MM.1S (cell line): ENCODE measurements around the gene DHRSX.

Experiments used
- EZH2 ChIP-seq: fragments of 300-600 bp; sonication (generic); optimal IDR thresholded peaks from 2 replicates; pipeline ENCODE3; 2017; ENCODE audit warnings: low read depth, mild to moderate bottlenecking, antibody characterized with exemption, low read length, mixed read lengths
- TF ChIP-seq, protein P1 (sequence below): fragments of 300-600 bp; sonication (generic); IDR thresholded peaks from 2 replicates; pipeline ENCODE4 v1.5.1; 2016; ENCODE audit warnings: antibody characterized with exemption, low read length, mixed read lengths

DNA sequence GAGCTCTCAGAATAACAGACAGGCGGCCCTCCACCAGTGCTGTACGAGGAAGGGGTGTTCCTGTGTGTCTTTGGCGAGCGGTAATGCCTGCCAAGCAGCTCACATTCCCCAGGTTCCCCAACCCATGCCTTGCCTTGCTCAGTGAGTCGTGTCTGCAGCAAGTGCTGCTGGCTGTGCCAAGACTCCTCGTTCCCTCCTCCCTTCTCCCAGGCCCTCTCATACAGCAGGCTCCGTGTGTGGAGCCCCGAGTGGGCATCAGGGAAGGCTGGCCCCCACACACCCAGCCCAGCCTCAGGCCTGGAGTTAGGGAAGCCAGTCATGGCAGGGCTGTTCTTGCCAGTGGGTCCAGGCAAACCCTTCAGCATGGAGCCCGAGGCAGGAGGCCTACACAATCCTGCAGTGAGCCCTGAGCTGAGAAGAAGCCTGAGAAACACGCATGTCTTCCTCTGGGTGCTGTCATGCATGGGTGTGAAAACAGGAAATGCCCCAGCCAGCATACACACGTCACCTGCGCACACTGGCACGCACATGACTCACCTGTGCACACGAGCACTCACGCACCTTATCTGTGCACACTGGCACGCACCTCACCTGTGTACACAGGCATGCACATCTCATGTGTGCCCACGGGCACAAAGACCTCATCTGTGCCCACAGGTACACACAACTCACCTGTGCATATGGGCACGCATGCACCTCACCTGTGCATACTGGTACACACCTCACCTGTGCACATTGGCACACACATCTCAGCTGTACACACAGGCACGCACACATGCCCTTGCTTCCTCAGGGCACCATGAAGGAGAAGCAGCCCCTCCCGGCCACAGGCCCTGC is 238.7 kb downstream of the DHRSX start:
- TF ChIP-seq, protein P1, sequence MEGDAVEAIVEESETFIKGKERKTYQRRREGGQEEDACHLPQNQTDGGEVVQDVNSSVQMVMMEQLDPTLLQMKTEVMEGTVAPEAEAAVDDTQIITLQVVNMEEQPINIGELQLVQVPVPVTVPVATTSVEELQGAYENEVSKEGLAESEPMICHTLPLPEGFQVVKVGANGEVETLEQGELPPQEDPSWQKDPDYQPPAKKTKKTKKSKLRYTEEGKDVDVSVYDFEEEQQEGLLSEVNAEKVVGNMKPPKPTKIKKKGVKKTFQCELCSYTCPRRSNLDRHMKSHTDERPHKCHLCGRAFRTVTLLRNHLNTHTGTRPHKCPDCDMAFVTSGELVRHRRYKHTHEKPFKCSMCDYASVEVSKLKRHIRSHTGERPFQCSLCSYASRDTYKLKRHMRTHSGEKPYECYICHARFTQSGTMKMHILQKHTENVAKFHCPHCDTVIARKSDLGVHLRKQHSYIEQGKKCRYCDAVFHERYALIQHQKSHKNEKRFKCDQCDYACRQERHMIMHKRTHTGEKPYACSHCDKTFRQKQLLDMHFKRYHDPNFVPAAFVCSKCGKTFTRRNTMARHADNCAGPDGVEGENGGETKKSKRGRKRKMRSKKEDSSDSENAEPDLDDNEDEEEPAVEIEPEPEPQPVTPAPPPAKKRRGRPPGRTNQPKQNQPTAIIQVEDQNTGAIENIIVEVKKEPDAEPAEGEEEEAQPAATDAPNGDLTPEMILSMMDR, result no peak
- no peak for TF ChIP-seq EZH2
